Loucy (cell line): ENCODE results near the gene EID2.

Experiments
- H2AFZ ChIP-seq: fragments of 200-600 bp; sonication (generic); 2 replicates; pipeline ENCODE4 v1.6.0; 2016; ENCODE audit warnings: antibody characterized with exemption, mild to moderate bottlenecking, low read length, moderate library complexity
- H3F3A ChIP-seq: fragments of 200-600 bp; 2 replicates; pipeline ENCODE4 v1.6.0; 2016; ENCODE audit warnings: antibody characterized with exemption, low read depth, mild to moderate bottlenecking
- H3K27me3 ChIP-seq: fragments of 200-600 bp; sonication (generic); 2 replicates; pipeline ENCODE4 v1.6.1; 2014; ENCODE audit warnings: low read length, mild to moderate bottlenecking; ENCODE audit not compliant: insufficient read depth, poor library complexity, severe bottlenecking
- H3K36me3 ChIP-seq: fragments of 200-600 bp; sonication (generic); 2 replicates; pipeline ENCODE4 v1.6.1; 2016; ENCODE audit warnings: low read length; ENCODE audit not compliant: insufficient read depth
- H3K4me1 ChIP-seq: fragments of 200-600 bp; sonication (generic); 2 replicates; pipeline ENCODE4 v1.5.1; 2014; ENCODE audit warnings: low read length, mild to moderate bottlenecking; ENCODE audit not compliant: insufficient read depth, poor library complexity, severe bottlenecking
- H3K4me2 ChIP-seq: fragments of 200-600 bp; sonication (generic); 2 replicates; pipeline ENCODE4 v1.6.0; 2014; ENCODE audit warnings: antibody characterized with exemption, low read length, low read depth, mild to moderate bottlenecking; ENCODE audit not compliant: poor library complexity, severe bottlenecking
- H3K4me3 ChIP-seq: fragments of 200-600 bp; sonication (generic); 2 replicates; pipeline ENCODE4 v1.5.1; 2014; ENCODE audit warnings: low read length, mild to moderate bottlenecking, mixed read lengths; ENCODE audit not compliant: poor library complexity, severe bottlenecking
- H3K79me2 ChIP-seq: fragments of 200-600 bp; sonication (generic); 2 replicates; pipeline ENCODE4 v1.6.1; 2014; ENCODE audit warnings: low read length; ENCODE audit not compliant: insufficient read depth
- H3K9ac ChIP-seq: fragments of 200-600 bp; sonication (generic); 2 replicates; pipeline ENCODE4 v1.6.0; 2014; ENCODE audit warnings: mild to moderate bottlenecking, low read depth, low read length, moderate library complexity; ENCODE audit not compliant: poor library complexity, severe bottlenecking
- H3K9me2 ChIP-seq: fragments of 200-600 bp; sonication (generic); replicated peaks from 2 replicates; pipeline ENCODE4 v1.6.1; 2016; ENCODE audit warnings: low read depth, low read length, mixed read lengths
- H3K9me3 ChIP-seq: fragments of 200-600 bp; sonication (generic); 2 replicates; pipeline ENCODE4 v1.6.1; 2014; ENCODE audit warnings: mild to moderate bottlenecking, antibody characterized with exemption, low read length, low read depth; ENCODE audit not compliant: insufficient read depth
- H4K20me1 ChIP-seq: fragments of 200-600 bp; sonication (generic); 2 replicates; pipeline ENCODE4 v1.6.0; 2014; ENCODE audit warnings: antibody characterized with exemption, low read length, mild to moderate bottlenecking; ENCODE audit not compliant: insufficient read depth, poor library complexity, severe bottlenecking
- EZH2phosphoT487 ChIP-seq: fragments of 200-600 bp; IDR thresholded peaks from 2 replicates; pipeline ENCODE4 v1.6.1; 2018; ENCODE audit warnings: antibody characterized with exemption, mild to moderate bottlenecking, moderate library complexity, borderline replicate concordance
- TF ChIP-seq, protein P1 (sequence below): fragments of 200-600 bp; sonication (generic); conservative IDR thresholded peaks from 2 replicates; pipeline ENCODE4 v1.5.1; 2014; ENCODE audit warnings: mild to moderate bottlenecking, antibody characterized with exemption, low read length

The EID2 gene

DNA sequence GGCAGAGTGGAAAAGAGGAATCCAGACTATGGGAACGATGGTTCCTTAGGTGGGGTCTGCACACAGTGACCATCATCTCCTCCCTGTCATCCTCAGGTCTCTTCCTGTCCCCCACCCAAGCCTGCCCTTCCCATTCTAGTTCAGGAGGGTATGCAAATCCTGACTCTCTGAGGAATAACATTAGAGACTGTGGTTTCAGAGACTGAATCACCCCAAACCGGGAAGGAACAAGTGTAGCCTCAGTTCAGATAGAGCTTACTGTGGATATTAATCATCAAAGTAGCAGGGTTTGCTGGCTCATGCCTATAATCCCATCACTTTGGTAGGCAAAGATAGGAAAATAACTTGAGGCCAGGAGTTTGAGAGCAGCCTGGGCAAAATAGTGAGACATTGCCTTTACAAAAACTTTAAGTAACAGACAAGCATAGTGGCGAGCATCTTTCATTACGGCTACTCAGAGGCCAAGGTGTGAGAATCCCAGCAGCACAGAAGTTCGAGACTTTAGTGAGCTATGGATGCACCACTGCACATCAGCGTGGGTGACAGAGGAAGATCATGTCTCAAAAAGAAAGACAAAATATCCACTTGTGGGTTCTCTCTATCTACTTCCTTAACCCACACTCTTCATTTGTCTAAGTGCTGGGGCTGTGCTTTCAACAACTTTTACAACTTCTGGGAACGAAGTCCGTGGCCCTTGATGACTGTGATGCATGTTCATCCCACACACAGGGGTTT lies 43.1 kb upstream of the EID2 start:
- H3K4me2 ChIP-seq: no peak overlapping the region

GRCh38 chr19:39582442-39582841 lies 42.5 kb upstream of the EID2 start:
- no peaks in the 10 kb centered on the region for H3F3A ChIP-seq
- no peaks in the 10 kb centered on the region for H3K27me3 ChIP-seq
- H3K36me3 ChIP-seq: no peaks in the 10 kb centered on the region
- no peaks in the 10 kb centered on the region for H3K9me3 ChIP-seq
- no peak overlapping the region for H3K4me3 ChIP-seq
- H4K20me1 ChIP-seq: no peaks in the 10 kb centered on the region
- H3K9ac ChIP-seq: no peak overlapping the region
- H3K4me2 ChIP-seq: no peak overlapping the region
- no peaks in the 10 kb centered on the region for H3K79me2 ChIP-seq
- H2AFZ ChIP-seq: no peak overlapping the region
- no peaks in the 10 kb centered on the region for H3K4me1 ChIP-seq
- H3K9me2 ChIP-seq: no peaks in the 10 kb centered on the region
- TF ChIP-seq, protein P1, sequence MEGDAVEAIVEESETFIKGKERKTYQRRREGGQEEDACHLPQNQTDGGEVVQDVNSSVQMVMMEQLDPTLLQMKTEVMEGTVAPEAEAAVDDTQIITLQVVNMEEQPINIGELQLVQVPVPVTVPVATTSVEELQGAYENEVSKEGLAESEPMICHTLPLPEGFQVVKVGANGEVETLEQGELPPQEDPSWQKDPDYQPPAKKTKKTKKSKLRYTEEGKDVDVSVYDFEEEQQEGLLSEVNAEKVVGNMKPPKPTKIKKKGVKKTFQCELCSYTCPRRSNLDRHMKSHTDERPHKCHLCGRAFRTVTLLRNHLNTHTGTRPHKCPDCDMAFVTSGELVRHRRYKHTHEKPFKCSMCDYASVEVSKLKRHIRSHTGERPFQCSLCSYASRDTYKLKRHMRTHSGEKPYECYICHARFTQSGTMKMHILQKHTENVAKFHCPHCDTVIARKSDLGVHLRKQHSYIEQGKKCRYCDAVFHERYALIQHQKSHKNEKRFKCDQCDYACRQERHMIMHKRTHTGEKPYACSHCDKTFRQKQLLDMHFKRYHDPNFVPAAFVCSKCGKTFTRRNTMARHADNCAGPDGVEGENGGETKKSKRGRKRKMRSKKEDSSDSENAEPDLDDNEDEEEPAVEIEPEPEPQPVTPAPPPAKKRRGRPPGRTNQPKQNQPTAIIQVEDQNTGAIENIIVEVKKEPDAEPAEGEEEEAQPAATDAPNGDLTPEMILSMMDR: no peak
- no peak for TF ChIP-seq EZH2phosphoT487

More for the DNA sequence above, 43.1 kb upstream of the EID2 start:
- TF ChIP-seq, protein P1: no peak
- H3F3A ChIP-seq: no peaks in the 10 kb centered on the region
- H3K4me1 ChIP-seq: no peaks in the 10 kb centered on the region
- H3K9ac ChIP-seq: no peak overlapping the region
- H3K4me3 ChIP-seq: no peak overlapping the region
- H3K36me3 ChIP-seq: no peaks in the 10 kb centered on the region
- no peaks in the 10 kb centered on the region for H3K9me2 ChIP-seq
- H3K79me2 ChIP-seq: no peaks in the 10 kb centered on the region
- H2AFZ ChIP-seq: no peak overlapping the region
- H3K27me3 ChIP-seq: no peaks in the 10 kb centered on the region
- no peaks in the 10 kb centered on the region for H4K20me1 ChIP-seq
- H3K9me3 ChIP-seq: no peaks in the 10 kb centered on the region

GRCh38 chr19:39568604-39569003 lies 28.6 kb upstream of the EID2 start:
- no peaks in the 10 kb centered on the region for H4K20me1 ChIP-seq
- no peaks in the 10 kb centered on the region for H3K79me2 ChIP-seq
- no peaks in the 10 kb centered on the region for H3K9me2 ChIP-seq
- no peaks in the 10 kb centered on the region for H3K27me3 ChIP-seq
- no peaks in the 10 kb centered on the region for H3K4me1 ChIP-seq
- no peaks in the 10 kb centered on the region for H3K36me3 ChIP-seq
- no peak overlapping the region for H3K4me2 ChIP-seq
- no peaks in the 10 kb centered on the region for H3F3A ChIP-seq
- H3K9me3 ChIP-seq: no peaks in the 10 kb centered on the region
- H3K4me3 ChIP-seq: no peak overlapping the region
- H3K9ac ChIP-seq: no peak overlapping the region
- TF ChIP-seq, protein P1: no peak
- TF ChIP-seq EZH2phosphoT487: no peak
- H2AFZ ChIP-seq: no peak overlapping the region
